22Rv1 (cell line): ENCODE measurements around the gene OLFML3.

Source experiments
- ZFX ChIP-seq: fragments of 450-650 bp; IDR thresholded peaks from 2 replicates; pipeline ENCODE4 v1.6.1; 2017; ENCODE audit warnings: antibody characterized with exemption, borderline replicate concordance
- TF ChIP-seq, protein P1 (sequence below): fragments of 450-650 bp; IDR thresholded peaks from 2 replicates; pipeline ENCODE4 v1.5.1; 2017; ENCODE audit warnings: mild to moderate bottlenecking

- TF ChIP-seq, protein P1, sequence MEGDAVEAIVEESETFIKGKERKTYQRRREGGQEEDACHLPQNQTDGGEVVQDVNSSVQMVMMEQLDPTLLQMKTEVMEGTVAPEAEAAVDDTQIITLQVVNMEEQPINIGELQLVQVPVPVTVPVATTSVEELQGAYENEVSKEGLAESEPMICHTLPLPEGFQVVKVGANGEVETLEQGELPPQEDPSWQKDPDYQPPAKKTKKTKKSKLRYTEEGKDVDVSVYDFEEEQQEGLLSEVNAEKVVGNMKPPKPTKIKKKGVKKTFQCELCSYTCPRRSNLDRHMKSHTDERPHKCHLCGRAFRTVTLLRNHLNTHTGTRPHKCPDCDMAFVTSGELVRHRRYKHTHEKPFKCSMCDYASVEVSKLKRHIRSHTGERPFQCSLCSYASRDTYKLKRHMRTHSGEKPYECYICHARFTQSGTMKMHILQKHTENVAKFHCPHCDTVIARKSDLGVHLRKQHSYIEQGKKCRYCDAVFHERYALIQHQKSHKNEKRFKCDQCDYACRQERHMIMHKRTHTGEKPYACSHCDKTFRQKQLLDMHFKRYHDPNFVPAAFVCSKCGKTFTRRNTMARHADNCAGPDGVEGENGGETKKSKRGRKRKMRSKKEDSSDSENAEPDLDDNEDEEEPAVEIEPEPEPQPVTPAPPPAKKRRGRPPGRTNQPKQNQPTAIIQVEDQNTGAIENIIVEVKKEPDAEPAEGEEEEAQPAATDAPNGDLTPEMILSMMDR = no peak
- no peak for TF ChIP-seq ZFX
Measured at GRCh38 chr1:114008480-114008941, 29.2 kb downstream of the OLFML3 start.
